Measurements from ENCODE around the gene SH3PXD2A. TPM values are rescaled to one million over a fixed set of nuclear protein-coding genes. Genes with fewer than 3 reads are reported as not detected.

Gene SH3PXD2A
- total and polyA plus RNA-seq, 10 of the 15 experiments (the other 5 are each of a cell fraction or from before 2014, with no cell fraction given), result 0.63 to 14.0 (median 4.4) TPM

GRCh38 chr10:103562383-103562782, 293.0 kb downstream of the SH3PXD2A start:
- Histone ChIP-seq H3K4me1 (ENCODE audit: control insufficient read depth, insufficient read depth, low read length) (no peaks in the 10 kb centered on the region), H3K4me3 (no peak overlapping the region), H3K9me3 (replicated peaks; ENCODE audit: control insufficient read depth, insufficient read depth, low read length) (no peaks in the 10 kb centered on the region), H3K36me3 (ENCODE audit: control insufficient read depth in 2 of 2, insufficient read depth in 2 of 2, low read length in 1 of 2) (no peaks in the 10 kb centered on the region), H3K9ac (ENCODE audit: control insufficient read depth, insufficient read depth, low read length) (no peak overlapping the region), H3K4me2 (ENCODE audit: control insufficient read depth, insufficient read depth) (no peak overlapping the region), H2AFZ (ENCODE audit: control insufficient read depth, low read depth, low read length) (no peak overlapping the region), H3K27ac (ENCODE audit: control insufficient read depth, insufficient read depth) (no peak overlapping the region), H3K79me2 (ENCODE audit: control insufficient read depth, insufficient read depth, low read length) (no peaks in the 10 kb centered on the region), H4K20me1 (ENCODE audit: control insufficient read depth, insufficient read depth) (no peaks in the 10 kb centered on the region; the same call in 1 of the 2 replicates), H3K27me3 (replicated peaks in 1 of 2; ENCODE audit: control insufficient read depth in 2 of 2, insufficient read depth in 2 of 2, low read length in 1 of 2) (peaks cover 0 to 4% of the 10 kb centered on the region in 2 experiments; a peak in 2 of 4 replicates)
- no peak for DNase-seq (ENCODE audit: low read depth, low spot score)
- TF ChIP-seq ZNF687 (IDR thresholded peaks at IDR 0.05), result no peak
- TF ChIP-seq E2F8 (IDR thresholded peaks at IDR 0.05; ENCODE audit: low read depth, partially characterized antibody), result no peak
- TF ChIP-seq ZZZ3 (IDR thresholded peaks at IDR 0.05; ENCODE audit: control insufficient read depth, insufficient read length, low read depth), result no peak
- no peak for TF ChIP-seq SMARCA5 (IDR thresholded peaks at IDR 0.05)
- no peak for TF ChIP-seq YBX1 (IDR thresholded peaks at IDR 0.05)
- no peak for TF ChIP-seq ZBTB11 (CRISPR knock-in tag; IDR thresholded peaks at IDR 0.05)
- no peak for TF ChIP-seq RAD21 (IDR thresholded peaks at IDR 0.05; ENCODE audit: insufficient read depth, low read depth, low read length)
- no peak for TF ChIP-seq ELK1 (IDR thresholded peaks at IDR 0.05; ENCODE audit: low read depth, low read length)
- FAIRE-seq, result no peak
- ChIA-PET CTCF (interaction anchor here (1.8 kb wide), 1 partner anchor 31 kb away, joined by 3 read pairs; no protein-coding TSS in a partner anchor), RAD21 (ENCODE audit: unreplicated experiment) (no interaction called here), SMC1A (ENCODE audit: uncharacterized antibody, unreplicated experiment) (no interaction called here), POLR2A (no interaction called here)
- no peak for ATAC-seq
- no TSS peak for BruUV-seq (replicated peaks)
- WGBS (ENCODE audit: insufficient coverage, insufficient replicate concordance, low lambda C conversion rate, missing lambda C conversion rate), result 28% methylated on average over 4 of the region's 4 CpGs
- in situ Hi-C loops (cut with MboI) (no loop called here), intact Hi-C loops (cut with micrococcal nuclease; ENCODE audit: unreplicated experiment) (no loop called here)

Measured in GM12878 (cell line).